HCT116 (cell line): ENCODE results near the gene KMO. TPM values are rescaled to one million over a fixed set of nuclear protein-coding genes. Genes with fewer than 3 reads are reported as not detected.

Experiments used
- ATAC-seq: fragments of 200-7000 bp; cut with Tn5 transposase; 2 replicates; pipeline ENCODE4 v1.9.1; 2020; ENCODE audit warnings: mild to moderate bottlenecking, moderate library complexity
- BruUV-seq: library from RNA; stranded (reverse); fragments of 400-500 nt; replicated peaks from 2 replicates; lab custom pipeline; 2021; lab: Mats Ljungman, UMichigan
- CTCF ChIA-PET: fragments of 300-600 bp; sonication (Branson Sonifier 250); formaldehyde crosslinking; loops from one replicate; lab custom pipeline; 2021; ENCODE audit warnings: antibody characterized with exemption; lab: Charles Lee
- POLR2A ChIA-PET: fragments of 300-600, 350-600 bp; sonication (Branson Sonifier 250); formaldehyde crosslinking; loops from one replicate; lab custom pipeline; 2021; ENCODE audit warnings: antibody characterized with exemption; lab: Charles Lee
- RAD21 ChIA-PET, 2 experiments: fragments of 300-600 bp; sonication (Branson Sonifier 250); formaldehyde crosslinking; loops; one replicate each; lab custom pipeline; 2023; ENCODE audit warnings: low total read pairs in 2 of 2; ENCODE audit not compliant: uncharacterized antibody in 2 of 2, unreplicated experiment in 2 of 2, low non-redundant PET in 1 of 2; lab: Charles Lee
- DNase-seq: peaks from one replicate; pipeline ENCODE4 v3.0.0-alpha.2; 2010; ENCODE audit warnings: low read depth, low spot score
- H2AFZ ChIP-seq: fragments of 200-600 bp; shearing (Covaris generic), sonication (generic); 2 replicates; pipeline ENCODE4 v1.6.1; 2017; ENCODE audit warnings: low read depth, mixed run types, mixed read lengths, antibody characterized with exemption, low read length; ENCODE audit not compliant: poor library complexity, severe bottlenecking
- H3K27ac ChIP-seq: 2 replicates; pipeline ENCODE4 v1.5.1; 2012; ENCODE audit warnings: low read depth, low read length
- H3K27me3 ChIP-seq: fragments of 200-600 bp; sonication (generic); 2 replicates; pipeline ENCODE4 v1.6.1; 2016; ENCODE audit warnings: mixed run types, low read length, mixed read lengths; ENCODE audit not compliant: insufficient read depth
- H3K36me3 ChIP-seq, 2 experiments: fragments of 200-500 bp in 1 of 2; fragments of 200-600 bp in 1 of 2; sonication (Bioruptor generic) in 1 of 2; sonication (generic) in 1 of 2; 2 replicates each; pipeline versions ENCODE4 v1.5.1 to v1.6.1; 2014 to 2016; ENCODE audit warnings: low read length in 2 of 2, inconsistent platforms in 1 of 2, mixed read lengths in 1 of 2, mixed run types in 1 of 2; ENCODE audit not compliant: insufficient read depth in 2 of 2, control insufficient read depth in 1 of 2
- H3K4me1 ChIP-seq, 2 experiments: fragments of 200-600 bp in 1 of 2; sonication (generic) in 1 of 2; 2 replicates each; pipeline versions ENCODE4 v1.5.1 to v1.6.1; 2012 to 2017; ENCODE audit warnings: low read length in 2 of 2, inconsistent platforms in 1 of 2, mild to moderate bottlenecking in 1 of 2, mixed read lengths in 1 of 2, mixed run types in 1 of 2, moderate library complexity in 1 of 2; ENCODE audit not compliant: insufficient read depth in 2 of 2, control insufficient read depth in 1 of 2
- H3K4me2 ChIP-seq: fragments of 200-600 bp; sonication (generic); 2 replicates; pipeline ENCODE4 v1.6.1; 2017; ENCODE audit warnings: mixed run types, low read length, mixed read lengths
- H3K4me3 ChIP-seq, 2 experiments: fragments of 200-600 bp in 1 of 2; sonication (generic) in 1 of 2; replicated peaks in 1 of 2; 2 replicates each; pipeline ENCODE4 v1.5.1; 2011 to 2016; ENCODE audit warnings: low read length in 2 of 2, control low read depth in 1 of 2, low read depth in 1 of 2, mild to moderate bottlenecking in 1 of 2, mixed read lengths in 1 of 2, mixed run types in 1 of 2
- H3K79me2 ChIP-seq: fragments of 200-600 bp; sonication (generic); 2 replicates; pipeline ENCODE4 v1.6.1; 2017; ENCODE audit warnings: mild to moderate bottlenecking, mixed run types, low read length, moderate library complexity, mixed read lengths; ENCODE audit not compliant: insufficient read depth
- H3K9ac ChIP-seq: fragments of 200-600 bp; sonication (generic); 2 replicates; pipeline ENCODE4 v1.6.1; 2016; ENCODE audit warnings: low read length, mixed read lengths
- H3K9me2 ChIP-seq: fragments of 200-600 bp; sonication (generic), shearing (Covaris generic); 2 replicates; pipeline ENCODE4 v1.6.1; 2017; ENCODE audit warnings: mixed run types, mild to moderate bottlenecking, moderate library complexity; ENCODE audit not compliant: insufficient read depth
- H3K9me3 ChIP-seq, 2 experiments: fragments of 200-500 bp in 1 of 2; fragments of 200-600 bp in 1 of 2; sonication (Bioruptor generic) in 1 of 2; sonication (generic) in 1 of 2; 2 replicates each; pipeline ENCODE4 v1.6.1; 2014 to 2017; ENCODE audit warnings: low read length in 2 of 2, mixed read lengths in 2 of 2, inconsistent platforms in 1 of 2, low read depth in 1 of 2, mild to moderate bottlenecking in 1 of 2, mixed run types in 1 of 2, moderate library complexity in 1 of 2; ENCODE audit not compliant: control insufficient read depth in 1 of 2, insufficient read depth in 1 of 2
- H4K20me1 ChIP-seq: fragments of 200-600 bp; sonication (generic), shearing (Covaris generic); 2 replicates; pipeline ENCODE4 v1.6.1; 2017; ENCODE audit warnings: mixed run types, mild to moderate bottlenecking, moderate library complexity; ENCODE audit not compliant: insufficient read depth
- CBX3 ChIP-seq: IDR thresholded peaks from 2 replicates; pipeline ENCODE4 v1.6.1; 2012; ENCODE audit warnings: low read depth
- JUND ChIP-seq: IDR thresholded peaks from 2 replicates; pipeline ENCODE4 v1.6.1; 2012
- RAD21 ChIP-seq: IDR thresholded peaks from 2 replicates; pipeline ENCODE4 v1.6.1; 2012; ENCODE audit warnings: low read depth, mild to moderate bottlenecking
- SRF ChIP-seq: IDR thresholded peaks from 2 replicates; pipeline ENCODE4 v1.6.1; 2012; ENCODE audit warnings: low read depth
- TCF7L2 ChIP-seq: IDR thresholded peaks from 2 replicates; pipeline ENCODE4 v1.7.0; 2011; ENCODE audit warnings: borderline replicate concordance, inconsistent platforms; ENCODE audit not compliant: insufficient read depth, insufficient read length; ENCODE audit errors: extremely low read depth
- YY1 ChIP-seq: IDR thresholded peaks from 2 replicates; pipeline ENCODE4 v1.6.1; 2011; ENCODE audit warnings: low read length, low read depth, moderate library complexity, mild to moderate bottlenecking; ENCODE audit not compliant: insufficient replicate concordance; ENCODE audit errors: extremely low read depth
- ZFX ChIP-seq: fragments of 450-650 bp; IDR thresholded peaks from 2 replicates; pipeline ENCODE4 v1.6.1; 2017
- intact Hi-C: fragments of 100-400 bp; cut with micrococcal nuclease; formaldehyde crosslinking; loops from 2 replicates; pipeline ENCODE4 v1.10.0; 2022
- total RNA-seq: library from RNA; stranded (reverse); gene quantifications from one replicate; pipeline ENCODE4 v1.2.1, GENCODE V29; 2021; ENCODE audit not compliant: unreplicated experiment

The KMO gene
- total RNA-seq, 1 experiment from 2014 or later = not detected

- POLR2A ChIA-PET = no interaction called here
- RAD21 ChIA-PET = no interaction called here
- Histone ChIP-seq H3K9me2 (no peaks in the 10 kb centered on the region), H3K9me3 (no peaks in the 10 kb centered on the region), H3K27me3 (no peaks in the 10 kb centered on the region), H3K4me1 (peaks cover 5 to 29% of the 10 kb centered on the region in 2 experiments; a peak in 3 of 4 replicates), H3K9ac (peak overlapping the region; percentile 74), H4K20me1 (no peaks in the 10 kb centered on the region), H3K27ac (no peak overlapping the region), H3K4me3 (peak overlapping the region; percentile 75 to 88), H3K79me2 (peaks cover 21% of the 10 kb centered on the region; the same call in 1 of the 2 replicates), H3K4me2 (peak overlapping the region; percentile 81), H2AFZ (no peak overlapping the region), H3K36me3 (peaks cover 7 to 11% of the 10 kb centered on the region in 2 experiments; a peak in 3 of 4 replicates)
- no peak for DNase-seq
- BruUV-seq = TSS peak; percentile 55
- TF ChIP-seq SRF = 0 out of 2 replicates have a peak, but pooled peaks have one; percentile 9
- no peak for TF ChIP-seq TCF7L2
- no peak for TF ChIP-seq RAD21
- CTCF ChIA-PET = no interaction called here
- ATAC-seq = no peak
- intact Hi-C loops = no loop called here
Observed at GRCh38 chr1:241638909-241639622, 106.9 kb downstream of the KMO start.

DNA sequence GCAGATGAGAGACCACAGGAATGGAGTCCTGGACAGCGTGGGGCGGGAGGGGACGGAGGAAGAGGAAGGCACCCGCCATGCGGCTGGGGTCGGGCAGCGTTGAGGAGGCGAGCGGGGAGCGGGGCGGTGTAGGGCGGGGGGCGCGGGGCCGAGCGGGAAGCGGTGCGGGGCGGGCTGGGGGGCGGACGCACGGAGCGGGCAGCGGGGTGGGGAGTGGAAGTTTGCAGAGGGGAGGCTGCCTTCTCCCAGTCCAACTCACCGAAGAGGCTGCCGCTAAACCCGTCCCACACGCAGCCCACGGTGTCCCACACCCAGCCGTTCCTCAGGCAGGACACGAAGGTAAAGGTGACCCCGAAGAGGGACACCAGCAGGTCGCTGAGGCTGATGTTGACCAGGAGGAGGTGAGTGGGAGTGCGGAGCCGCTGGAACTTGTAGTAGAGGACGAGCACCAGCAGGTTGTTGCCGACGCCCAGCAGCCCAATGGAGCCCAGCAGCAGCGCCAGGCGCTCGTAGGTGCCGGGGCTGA is 107.5 kb downstream of the KMO start:
- H3K9ac ChIP-seq = peak overlapping the region; percentile 74
- BruUV-seq = no TSS peak
- H3K4me3 ChIP-seq = peak overlapping the region; percentile 75 to 88
- peak overlapping the region; percentile 57 for H3K27ac ChIP-seq
- no peak overlapping the region for H2AFZ ChIP-seq
- peak overlapping the region; percentile 81 for H3K4me2 ChIP-seq
- peaks cover 7 to 9% of the 10 kb centered on the region in 2 experiments; a peak in 3 of 4 replicates for H3K36me3 ChIP-seq
- DNase-seq (no peak), ATAC-seq (peak; percentile 69)
- CTCF ChIA-PET = interaction anchor here (1.5 kb wide), 1 partner anchor 29 kb away, joined by 5 read pairs; no protein-coding TSS in a partner anchor
- intact Hi-C loops = no loop called here
- H3K9me3 ChIP-seq = no peaks in the 10 kb centered on the region
- H4K20me1 ChIP-seq = no peaks in the 10 kb centered on the region
- H3K9me2 ChIP-seq = no peaks in the 10 kb centered on the region
- H3K4me1 ChIP-seq = peaks cover 5 to 29% of the 10 kb centered on the region in 2 experiments; a peak in 3 of 4 replicates
- POLR2A ChIA-PET = interaction anchor here (0.9 to 1.2 kb wide), 3 partner anchors 10 to 120 kb away, joined by 4 to 5 read pairs (median 5); partner anchors contain the start of gene FH
- TF ChIP-seq JUND = no peak
- TF ChIP-seq ZFX = no peak
- TF ChIP-seq YY1 = no peak
- TF ChIP-seq CBX3 = no peak
- H3K27me3 ChIP-seq = no peaks in the 10 kb centered on the region
- peaks cover 21% of the 10 kb centered on the region; the same call in 1 of the 2 replicates for H3K79me2 ChIP-seq
- RAD21 ChIA-PET = no interaction called here
